SK-N-SH (cell line): ENCODE data around the gene MAP3K2. TPM values are rescaled to one million over a fixed set of nuclear protein-coding genes. Genes with fewer than 3 reads are reported as not detected.

Experiments used
- CTCF ChIA-PET: fragments of 300-600, 350-600 bp; formaldehyde crosslinking; extraction: SDS; loops from one replicate; lab custom pipeline; 2021; lab: Yijun Ruan, JAX
- POLR2A ChIA-PET: fragments of 350-600 bp; sonication (Branson Sonifier 250); formaldehyde crosslinking; extraction: SDS; loops from one replicate; lab custom pipeline; 2020; ENCODE audit warnings: antibody characterized with exemption, inconsistent platforms; lab: Yijun Ruan, JAX
- DNase-seq: peaks from one replicate; pipeline ENCODE4 v3.0.0; 2012
- H2AFZ ChIP-seq: fragments of 200-600 bp; sonication (generic); 2 replicates; pipeline ENCODE4 v1.8.1; 2016; ENCODE audit warnings: antibody characterized with exemption, mild to moderate bottlenecking, low read depth
- H3F3A ChIP-seq: fragments of 200-600 bp; sonication (generic); replicated peaks from 2 replicates; pipeline ENCODE3; 2016; ENCODE audit warnings: antibody characterized with exemption, mild to moderate bottlenecking; ENCODE audit not compliant: insufficient read depth
- H3K27ac ChIP-seq, 2 experiments: fragments of 200-500 bp in 1 of 2; fragments of 200-600 bp in 1 of 2; sonication (Bioruptor generic) in 1 of 2; sonication (generic), shearing (Covaris generic) in 1 of 2; 2 replicates each; pipeline versions ENCODE4 v1.5.1 to v1.6.1; 2014 to 2016; ENCODE audit warnings: low read depth in 2 of 2, inconsistent platforms in 1 of 2, low read length in 1 of 2, mild to moderate bottlenecking in 1 of 2, mixed read lengths in 1 of 2
- H3K27me3 ChIP-seq: fragments of 200-600 bp; sonication (generic), shearing (Covaris generic); 2 replicates; pipeline ENCODE4 v1.6.1; 2016; ENCODE audit warnings: mixed run types; ENCODE audit not compliant: insufficient read depth
- H3K36me3 ChIP-seq, 2 experiments: fragments of 200-500 bp in 1 of 2; fragments of 200-600 bp in 1 of 2; sonication (Bioruptor generic) in 1 of 2; sonication (generic) in 1 of 2; replicated peaks in 1 of 2; 2 replicates each; pipeline versions ENCODE3 to v1.5.1; 2014 to 2016; ENCODE audit warnings: low read length in 1 of 2, mild to moderate bottlenecking in 1 of 2; ENCODE audit not compliant: insufficient read depth in 2 of 2, control insufficient read depth in 1 of 2
- H3K4me1 ChIP-seq, 2 experiments: fragments of 200-500 bp in 1 of 2; fragments of 200-600 bp in 1 of 2; sonication (Bioruptor generic) in 1 of 2; sonication (generic), shearing (Covaris generic) in 1 of 2; 2 replicates each; pipeline versions ENCODE4 v1.5.1 to v1.6.1; 2014 to 2016; ENCODE audit warnings: low read depth in 1 of 2, low read length in 1 of 2, mixed run types in 1 of 2; ENCODE audit not compliant: insufficient read depth in 2 of 2, control insufficient read depth in 1 of 2
- H3K4me2 ChIP-seq: fragments of 200-600 bp; sonication (generic), shearing (Covaris generic); 2 replicates; pipeline ENCODE4 v1.6.1; 2017; ENCODE audit warnings: mixed run types
- H3K4me3 ChIP-seq, 2 experiments: fragments of 200-500 bp in 1 of 2; fragments of 200-600 bp in 1 of 2; sonication (Bioruptor generic) in 1 of 2; sonication (generic), shearing (Covaris generic) in 1 of 2; 2 replicates each; pipeline versions ENCODE4 v1.5.1 to v1.8.1; 2014 to 2016; ENCODE audit warnings: low read depth in 2 of 2, inconsistent platforms in 1 of 2, low read length in 1 of 2, mild to moderate bottlenecking in 1 of 2, mixed read lengths in 1 of 2, moderate library complexity in 1 of 2
- H3K79me2 ChIP-seq: fragments of 200-600 bp; sonication (generic); 2 replicates; pipeline ENCODE4 v1.8.1; 2017; ENCODE audit warnings: mild to moderate bottlenecking; ENCODE audit not compliant: insufficient read depth
- H3K9ac ChIP-seq: fragments of 200-600 bp; sonication (generic); 2 replicates; pipeline ENCODE4 v1.6.1; 2017; ENCODE audit warnings: mixed run types
- H3K9me2 ChIP-seq: fragments of 200-600 bp; sonication (generic); 2 replicates; pipeline ENCODE4 v1.6.1; 2017; ENCODE audit warnings: mixed run types
- H3K9me3 ChIP-seq: fragments of 200-600 bp; sonication (generic); 2 replicates; pipeline ENCODE4 v1.6.1; 2017; ENCODE audit warnings: mixed run types, mild to moderate bottlenecking, moderate library complexity
- H4K20me1 ChIP-seq: fragments of 200-600 bp; sonication (generic); 2 replicates; pipeline ENCODE4 v1.6.1; 2017; ENCODE audit warnings: mild to moderate bottlenecking, mixed run types; ENCODE audit not compliant: insufficient read depth
- CHD2 ChIP-seq: fragments of 150-350 bp; IDR thresholded peaks from 2 replicates; pipeline ENCODE4 v1.6.1; 2018; ENCODE audit warnings: low read length; ENCODE audit not compliant: partially characterized antibody
- EP300 ChIP-seq, 2 experiments: IDR thresholded peaks; 2 replicates each; pipeline versions ENCODE4 v1.4.0 to v1.6.1; 2012; ENCODE audit warnings: borderline replicate concordance in 1 of 2, low read depth in 1 of 2, low read length in 1 of 2
- EZH2phosphoT487 ChIP-seq: fragments of 200-600 bp; sonication (generic); IDR thresholded peaks from 2 replicates; pipeline ENCODE4 v1.6.1; 2017; ENCODE audit warnings: low read depth, mixed run types, mild to moderate bottlenecking, antibody characterized with exemption, moderate library complexity, borderline replicate concordance
- FOSL2 ChIP-seq: IDR thresholded peaks from 2 replicates; pipeline ENCODE4 v1.4.0; 2012; ENCODE audit warnings: low read depth, mild to moderate bottlenecking, moderate library complexity, borderline replicate concordance
- FOXJ3 ChIP-seq: sonication (generic); formaldehyde crosslinking; IDR thresholded peaks from 2 replicates; pipeline ENCODE4 v1.5.1; 2020; ENCODE audit warnings: mild to moderate bottlenecking, missing genetic modification reagents
- FOXM1 ChIP-seq: IDR thresholded peaks from 2 replicates; pipeline ENCODE4 v1.4.0; 2012; ENCODE audit warnings: low read depth, mild to moderate bottlenecking
- GABPA ChIP-seq: IDR thresholded peaks from 2 replicates; pipeline ENCODE4 v1.4.0; 2012; ENCODE audit warnings: low read depth, mild to moderate bottlenecking
- IRF3 ChIP-seq: fragments of 150-350 bp; IDR thresholded peaks from 2 replicates; pipeline ENCODE4 v1.6.1; 2016; ENCODE audit warnings: mild to moderate bottlenecking, low read depth, low read length
- MXI1 ChIP-seq: IDR thresholded peaks from 2 replicates; pipeline ENCODE4 v1.6.1; 2012; ENCODE audit warnings: mild to moderate bottlenecking, low read depth, low read length, improper control_type of control experiment
- NRF1 ChIP-seq: IDR thresholded peaks from 2 replicates; pipeline ENCODE4 v1.6.1; 2012; ENCODE audit warnings: low read depth, mild to moderate bottlenecking, low read length
- REST ChIP-seq: IDR thresholded peaks from 2 replicates; pipeline ENCODE4 v1.6.1; 2012; ENCODE audit warnings: mild to moderate bottlenecking, low read depth, low read length, moderate library complexity
- RFX5 ChIP-seq: IDR thresholded peaks from 2 replicates; pipeline ENCODE4 v1.6.1; 2012; ENCODE audit warnings: mild to moderate bottlenecking, improper control_type of control experiment, low read length
- TEAD4 ChIP-seq: IDR thresholded peaks from 2 replicates; pipeline ENCODE4 v1.4.0; 2012; ENCODE audit warnings: mild to moderate bottlenecking, borderline replicate concordance; ENCODE audit not compliant: insufficient read depth
- YY1 ChIP-seq: IDR thresholded peaks from 2 replicates; pipeline ENCODE4 v1.4.0; 2012; ENCODE audit warnings: low read depth, mild to moderate bottlenecking
- WGBS: methylation state at CpG from one replicate; pipeline ENCODE4 v1.1.6; 2017; ENCODE audit warnings: low lambda C conversion rate; 5-methylcytosine and 5-hydroxymethylcytosine counted together
- polyA plus RNA-seq, 3 experiments: library from polyadenylated mRNA; depleted of rRNA; stranded (reverse); fragments of >200 nt; gene quantifications; 2 replicates each; pipeline ENCODE4 v1.2.3, GENCODE V29; 2012
- TF ChIP-seq, protein P1 (sequence below): IDR thresholded peaks from 2 replicates; pipeline ENCODE4 v1.4.0; 2012; ENCODE audit warnings: low read depth, borderline replicate concordance
- TF ChIP-seq, protein P2 (sequence below): fragments of 200-600 bp; sonication (generic); IDR thresholded peaks from 2 replicates; pipeline ENCODE4 v1.6.1; 2017; ENCODE audit warnings: antibody characterized with exemption, mild to moderate bottlenecking, moderate library complexity
- TF ChIP-seq, protein P3 (sequence below): IDR thresholded peaks from 2 replicates; pipeline ENCODE4 v1.4.0; 2012; ENCODE audit warnings: low read depth, borderline replicate concordance

The MAP3K2 gene
- polyA plus RNA-seq, 1 of the 3 experiments (the other 2 are of a cell fraction), result 2.7 TPM

DNA sequence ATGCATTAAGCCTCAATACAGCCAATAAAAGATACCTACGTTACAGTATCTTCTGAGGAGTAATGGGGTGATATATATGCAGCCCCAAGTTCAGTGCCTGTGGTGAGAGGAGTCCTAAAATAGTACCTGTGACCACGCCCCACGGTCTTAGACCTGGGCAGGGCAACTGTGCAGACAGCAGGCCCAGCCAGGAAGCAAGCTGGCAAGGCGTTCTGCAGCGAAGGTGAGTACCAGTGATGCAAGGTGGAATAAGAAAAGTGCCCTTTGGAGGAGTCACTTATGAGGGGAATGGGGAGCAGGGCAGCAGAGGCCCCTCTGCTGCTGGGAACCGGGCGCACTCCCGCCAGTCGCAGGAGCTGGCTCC, 12.7 kb upstream of the MAP3K2 start:
- Histone ChIP-seq H3K36me3 (no peaks in the 10 kb centered on the region), H3K9ac (no peak overlapping the region), H4K20me1 (no peaks in the 10 kb centered on the region), H3K9me3 (no peaks in the 10 kb centered on the region), H3K27ac (no peak overlapping the region), H3K79me2 (no peaks in the 10 kb centered on the region), H2AFZ (no peak overlapping the region), H3K4me2 (no peak overlapping the region), H3K4me1 (peaks cover 10 to 26% of the 10 kb centered on the region in 2 experiments; a peak in 3 of 4 replicates), H3K9me2 (no peaks in the 10 kb centered on the region), H3K27me3 (no peaks in the 10 kb centered on the region), H3K4me3 (no peak overlapping the region), H3F3A (peaks cover 18% of the 10 kb centered on the region)
- WGBS, result 96% methylated on average over 9 of the region's 9 CpGs
- no peak for TF ChIP-seq YY1
- no peak for TF ChIP-seq REST
- no peak for TF ChIP-seq NRF1
- no peak for TF ChIP-seq CHD2
- no peak for TF ChIP-seq FOXJ3 (CRISPR knock-in tag)
- TF ChIP-seq GABPA, result no peak
- TF ChIP-seq MXI1, result no peak
- TF ChIP-seq, protein P1, sequence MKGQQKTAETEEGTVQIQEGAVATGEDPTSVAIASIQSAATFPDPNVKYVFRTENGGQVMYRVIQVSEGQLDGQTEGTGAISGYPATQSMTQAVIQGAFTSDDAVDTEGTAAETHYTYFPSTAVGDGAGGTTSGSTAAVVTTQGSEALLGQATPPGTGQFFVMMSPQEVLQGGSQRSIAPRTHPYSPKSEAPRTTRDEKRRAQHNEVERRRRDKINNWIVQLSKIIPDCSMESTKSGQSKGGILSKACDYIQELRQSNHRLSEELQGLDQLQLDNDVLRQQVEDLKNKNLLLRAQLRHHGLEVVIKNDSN, result no peak
- TF ChIP-seq FOSL2, result no peak
- no peak for TF ChIP-seq IRF3
- no peak for TF ChIP-seq TEAD4
- POLR2A ChIA-PET, result no interaction called here
- no peak for DNase-seq
- CTCF ChIA-PET, result interaction anchor here (1.0 to 2.9 kb wide), 3 partner anchors 14 to 79 kb away, joined by 3 to 13 read pairs (median 4); no protein-coding TSS in a partner anchor

DNA sequence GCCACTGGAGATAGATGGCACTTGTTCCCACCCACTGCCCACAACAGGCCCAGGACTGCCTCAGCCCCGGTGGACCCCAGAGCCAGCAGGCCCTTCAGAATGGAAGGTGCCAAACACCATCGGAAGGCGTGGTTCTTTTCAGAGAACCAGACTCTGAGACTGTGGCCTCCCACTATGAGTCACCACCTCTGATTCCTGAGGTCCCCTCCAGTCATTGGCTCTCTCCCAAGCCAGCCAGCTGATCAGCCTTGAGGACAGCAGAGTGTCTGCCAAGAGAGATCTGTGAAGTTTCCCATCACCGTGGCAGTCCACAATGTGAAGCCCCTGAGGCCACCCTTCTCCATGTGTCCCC, 10.4 kb upstream of the MAP3K2 start:
- Histone ChIP-seq H3K4me1 (peaks cover 10 to 21% of the 10 kb centered on the region in 2 experiments; a peak in 3 of 4 replicates), H4K20me1 (no peaks in the 10 kb centered on the region), H3K9ac (0 out of 2 replicates have a peak overlapping the region, but pooled peaks have one; percentile 26), H3K36me3 (peaks cover 0 to 6% of the 10 kb centered on the region in 2 experiments), H3K9me2 (no peaks in the 10 kb centered on the region), H3K9me3 (no peaks in the 10 kb centered on the region), H3K4me2 (peak overlapping the region; percentile 53; the same call in 1 of the 2 replicates), H3K27ac (peak overlapping the region; percentile 50 to 84), H2AFZ (peak overlapping the region; percentile 67), H3F3A (peaks cover 17% of the 10 kb centered on the region), H3K27me3 (no peaks in the 10 kb centered on the region), H3K4me3 (0 out of 4 replicates have a peak overlapping the region, but pooled peaks of 1 of the 2 experiments have one; percentile 34), H3K79me2 (no peaks in the 10 kb centered on the region)
- ChIA-PET CTCF (no interaction called here), POLR2A (no interaction called here)
- 13% methylated on average over 3 of the region's 4 CpGs for WGBS
- DNase-seq, result peak; percentile 70
- TF ChIP-seq MXI1 (no peak), NRF1 (no peak), FOXJ3 (CRISPR knock-in tag) (0 out of 2 replicates have a peak, but pooled peaks have one; percentile 19), EZH2phosphoT487 (no peak), EP300 (IDR thresholded peaks at IDR 0.05; ENCODE audit: borderline replicate concordance in 1 of 2, low read depth in 1 of 2, low read length in 1 of 2) (0 out of 4 replicates have a peak, but pooled peaks of 1 of the 2 experiments have one; percentile 31), RFX5 (no peak), FOXM1 (no peak)
- TF ChIP-seq, protein P2, sequence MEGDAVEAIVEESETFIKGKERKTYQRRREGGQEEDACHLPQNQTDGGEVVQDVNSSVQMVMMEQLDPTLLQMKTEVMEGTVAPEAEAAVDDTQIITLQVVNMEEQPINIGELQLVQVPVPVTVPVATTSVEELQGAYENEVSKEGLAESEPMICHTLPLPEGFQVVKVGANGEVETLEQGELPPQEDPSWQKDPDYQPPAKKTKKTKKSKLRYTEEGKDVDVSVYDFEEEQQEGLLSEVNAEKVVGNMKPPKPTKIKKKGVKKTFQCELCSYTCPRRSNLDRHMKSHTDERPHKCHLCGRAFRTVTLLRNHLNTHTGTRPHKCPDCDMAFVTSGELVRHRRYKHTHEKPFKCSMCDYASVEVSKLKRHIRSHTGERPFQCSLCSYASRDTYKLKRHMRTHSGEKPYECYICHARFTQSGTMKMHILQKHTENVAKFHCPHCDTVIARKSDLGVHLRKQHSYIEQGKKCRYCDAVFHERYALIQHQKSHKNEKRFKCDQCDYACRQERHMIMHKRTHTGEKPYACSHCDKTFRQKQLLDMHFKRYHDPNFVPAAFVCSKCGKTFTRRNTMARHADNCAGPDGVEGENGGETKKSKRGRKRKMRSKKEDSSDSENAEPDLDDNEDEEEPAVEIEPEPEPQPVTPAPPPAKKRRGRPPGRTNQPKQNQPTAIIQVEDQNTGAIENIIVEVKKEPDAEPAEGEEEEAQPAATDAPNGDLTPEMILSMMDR, result no peak
- TF ChIP-seq, protein P3, sequence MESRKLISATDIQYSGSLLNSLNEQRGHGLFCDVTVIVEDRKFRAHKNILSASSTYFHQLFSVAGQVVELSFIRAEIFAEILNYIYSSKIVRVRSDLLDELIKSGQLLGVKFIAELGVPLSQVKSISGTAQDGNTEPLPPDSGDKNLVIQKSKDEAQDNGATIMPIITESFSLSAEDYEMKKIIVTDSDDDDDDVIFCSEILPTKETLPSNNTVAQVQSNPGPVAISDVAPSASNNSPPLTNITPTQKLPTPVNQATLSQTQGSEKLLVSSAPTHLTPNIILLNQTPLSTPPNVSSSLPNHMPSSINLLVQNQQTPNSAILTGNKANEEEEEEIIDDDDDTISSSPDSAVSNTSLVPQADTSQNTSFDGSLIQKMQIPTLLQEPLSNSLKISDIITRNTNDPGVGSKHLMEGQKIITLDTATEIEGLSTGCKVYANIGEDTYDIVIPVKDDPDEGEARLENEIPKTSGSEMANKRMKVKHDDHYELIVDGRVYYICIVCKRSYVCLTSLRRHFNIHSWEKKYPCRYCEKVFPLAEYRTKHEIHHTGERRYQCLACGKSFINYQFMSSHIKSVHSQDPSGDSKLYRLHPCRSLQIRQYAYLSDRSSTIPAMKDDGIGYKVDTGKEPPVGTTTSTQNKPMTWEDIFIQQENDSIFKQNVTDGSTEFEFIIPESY, result no peak
